Diencephalon (tissue), 1 donor: ENCODE data around the gene HIVEP2. TPM values are rescaled to one million over a fixed set of nuclear protein-coding genes. Genes with fewer than 3 reads are reported as not detected.

Source experiments
- total RNA-seq: library from RNA; depleted of rRNA; stranded (reverse); fragments of >200 nt; gene quantifications from one replicate; pipeline ENCODE4 v1.2.3, GENCODE V29; 2014

Gene HIVEP2, protein sequence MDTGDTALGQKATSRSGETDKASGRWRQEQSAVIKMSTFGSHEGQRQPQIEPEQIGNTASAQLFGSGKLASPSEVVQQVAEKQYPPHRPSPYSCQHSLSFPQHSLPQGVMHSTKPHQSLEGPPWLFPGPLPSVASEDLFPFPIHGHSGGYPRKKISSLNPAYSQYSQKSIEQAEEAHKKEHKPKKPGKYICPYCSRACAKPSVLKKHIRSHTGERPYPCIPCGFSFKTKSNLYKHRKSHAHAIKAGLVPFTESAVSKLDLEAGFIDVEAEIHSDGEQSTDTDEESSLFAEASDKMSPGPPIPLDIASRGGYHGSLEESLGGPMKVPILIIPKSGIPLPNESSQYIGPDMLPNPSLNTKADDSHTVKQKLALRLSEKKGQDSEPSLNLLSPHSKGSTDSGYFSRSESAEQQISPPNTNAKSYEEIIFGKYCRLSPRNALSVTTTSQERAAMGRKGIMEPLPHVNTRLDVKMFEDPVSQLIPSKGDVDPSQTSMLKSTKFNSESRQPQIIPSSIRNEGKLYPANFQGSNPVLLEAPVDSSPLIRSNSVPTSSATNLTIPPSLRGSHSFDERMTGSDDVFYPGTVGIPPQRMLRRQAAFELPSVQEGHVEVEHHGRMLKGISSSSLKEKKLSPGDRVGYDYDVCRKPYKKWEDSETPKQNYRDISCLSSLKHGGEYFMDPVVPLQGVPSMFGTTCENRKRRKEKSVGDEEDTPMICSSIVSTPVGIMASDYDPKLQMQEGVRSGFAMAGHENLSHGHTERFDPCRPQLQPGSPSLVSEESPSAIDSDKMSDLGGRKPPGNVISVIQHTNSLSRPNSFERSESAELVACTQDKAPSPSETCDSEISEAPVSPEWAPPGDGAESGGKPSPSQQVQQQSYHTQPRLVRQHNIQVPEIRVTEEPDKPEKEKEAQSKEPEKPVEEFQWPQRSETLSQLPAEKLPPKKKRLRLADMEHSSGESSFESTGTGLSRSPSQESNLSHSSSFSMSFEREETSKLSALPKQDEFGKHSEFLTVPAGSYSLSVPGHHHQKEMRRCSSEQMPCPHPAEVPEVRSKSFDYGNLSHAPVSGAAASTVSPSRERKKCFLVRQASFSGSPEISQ (N-terminal part only)
- total RNA-seq = 77.0 TPM

DNA sequence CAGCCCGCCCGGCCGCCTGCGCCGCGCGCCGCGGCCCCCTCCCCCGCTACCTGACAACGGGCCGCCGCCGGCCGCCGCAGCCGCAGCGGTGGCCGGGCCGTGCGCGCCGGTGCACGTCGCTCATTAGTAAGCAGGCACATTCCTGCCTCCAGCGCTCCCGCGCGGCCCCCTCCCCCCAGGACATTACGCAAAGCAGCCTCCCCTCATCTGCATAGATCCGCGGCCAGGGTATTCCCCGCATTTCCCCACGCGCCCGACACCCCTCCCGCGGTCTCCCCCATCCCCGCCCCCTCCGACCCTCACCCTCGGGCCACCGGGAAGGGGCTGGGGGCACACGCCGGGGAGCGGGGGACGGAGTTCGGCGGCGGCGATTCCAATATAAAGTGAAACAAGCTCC lies at the start of gene HIVEP2:
TSS of gene HIVEP2 (minus strand) at position 128 of the 397 bp plus-strand sequence. CDS start 170,438 bp downstream, outside the sequence.

Other genes with a start within 250 kb of the HIVEP2 start
- 48.4 TPM for gene AIG1, start 115.7 kb upstream of the HIVEP2 start, total RNA-seq